ENCODE measurements around the gene DSC1. TPM values are rescaled to one million over a fixed set of nuclear protein-coding genes. Genes with fewer than 3 reads are reported as not detected.

DSC1 gene
- total RNA-seq, 1 experiment from 2014 or later, result not detected

GRCh38 chr18:31162419-31162793, 250 bp downstream of the DSC1 start:
- Histone ChIP-seq H3K9ac (ENCODE audit: low read length) (no peak overlapping the region), H3K36me3 (ENCODE audit: control insufficient read depth in 1 of 2, insufficient read depth in 2 of 2, low read length in 2 of 2) (no peaks in the 10 kb centered on the region), H3K9me3 (ENCODE audit: control insufficient read depth in 1 of 2, insufficient read depth in 1 of 2, low read depth in 1 of 2, low read length in 2 of 2) (no peaks in the 10 kb centered on the region), H3K4me1 (ENCODE audit: control insufficient read depth in 1 of 2, insufficient read depth in 2 of 2, low read length in 2 of 2) (peaks cover 0 to under 1% of the 10 kb centered on the region in 2 experiments; a peak in 1 of 4 replicates), H3K27ac (ENCODE audit: low read depth, low read length) (no peak overlapping the region), H3K27me3 (ENCODE audit: insufficient read depth, low read length) (no peaks in the 10 kb centered on the region), H4K20me1 (ENCODE audit: insufficient read depth) (no peaks in the 10 kb centered on the region), H2AFZ (ENCODE audit: low read depth, low read length, poor library complexity, severe bottlenecking) (peak overlapping the region; percentile 27), H3K9me2 (ENCODE audit: insufficient read depth) (no peaks in the 10 kb centered on the region), H3K4me2 (ENCODE audit: low read length) (no peak overlapping the region), H3K79me2 (ENCODE audit: insufficient read depth, low read length) (no peaks in the 10 kb centered on the region), H3K4me3 (replicated peaks in 1 of 2; ENCODE audit: low read depth in 1 of 2, low read length in 2 of 2) (no peak overlapping the region)
- no TSS peak for BruUV-seq (replicated peaks)
- ATAC-seq, result no peak
- TF ChIP-seq ZNF274 (IDR thresholded peaks at IDR 0.05; ENCODE audit: low read depth, low read length) (no peak), EZH2 (IDR thresholded peaks at IDR 0.05) (no peak), ELF1 (IDR thresholded peaks at IDR 0.05; ENCODE audit: borderline replicate concordance, low read depth) (no peak), RAD21 (IDR thresholded peaks at IDR 0.05; ENCODE audit: low read depth) (no peak), ZFX (IDR thresholded peaks at IDR 0.05) (no peak), POLR2AphosphoS5 (IDR thresholded peaks at IDR 0.05; ENCODE audit: low read depth, low read length) (no peak), CEBPB (IDR thresholded peaks at IDR 0.05; ENCODE audit: low read depth) (no peak), YY1 (IDR thresholded peaks at IDR 0.05; ENCODE audit: extremely low read depth, insufficient replicate concordance, low read depth, low read length) (no peak), EZH2phosphoT487 (IDR thresholded peaks at IDR 0.05; ENCODE audit: borderline replicate concordance) (no peak), SRF (IDR thresholded peaks at IDR 0.05; ENCODE audit: low read depth) (no peak), JUND (IDR thresholded peaks at IDR 0.05) (no peak), EGR1 (IDR thresholded peaks at IDR 0.05; ENCODE audit: low read depth) (no peak)
- TF ChIP-seq, protein P1, sequence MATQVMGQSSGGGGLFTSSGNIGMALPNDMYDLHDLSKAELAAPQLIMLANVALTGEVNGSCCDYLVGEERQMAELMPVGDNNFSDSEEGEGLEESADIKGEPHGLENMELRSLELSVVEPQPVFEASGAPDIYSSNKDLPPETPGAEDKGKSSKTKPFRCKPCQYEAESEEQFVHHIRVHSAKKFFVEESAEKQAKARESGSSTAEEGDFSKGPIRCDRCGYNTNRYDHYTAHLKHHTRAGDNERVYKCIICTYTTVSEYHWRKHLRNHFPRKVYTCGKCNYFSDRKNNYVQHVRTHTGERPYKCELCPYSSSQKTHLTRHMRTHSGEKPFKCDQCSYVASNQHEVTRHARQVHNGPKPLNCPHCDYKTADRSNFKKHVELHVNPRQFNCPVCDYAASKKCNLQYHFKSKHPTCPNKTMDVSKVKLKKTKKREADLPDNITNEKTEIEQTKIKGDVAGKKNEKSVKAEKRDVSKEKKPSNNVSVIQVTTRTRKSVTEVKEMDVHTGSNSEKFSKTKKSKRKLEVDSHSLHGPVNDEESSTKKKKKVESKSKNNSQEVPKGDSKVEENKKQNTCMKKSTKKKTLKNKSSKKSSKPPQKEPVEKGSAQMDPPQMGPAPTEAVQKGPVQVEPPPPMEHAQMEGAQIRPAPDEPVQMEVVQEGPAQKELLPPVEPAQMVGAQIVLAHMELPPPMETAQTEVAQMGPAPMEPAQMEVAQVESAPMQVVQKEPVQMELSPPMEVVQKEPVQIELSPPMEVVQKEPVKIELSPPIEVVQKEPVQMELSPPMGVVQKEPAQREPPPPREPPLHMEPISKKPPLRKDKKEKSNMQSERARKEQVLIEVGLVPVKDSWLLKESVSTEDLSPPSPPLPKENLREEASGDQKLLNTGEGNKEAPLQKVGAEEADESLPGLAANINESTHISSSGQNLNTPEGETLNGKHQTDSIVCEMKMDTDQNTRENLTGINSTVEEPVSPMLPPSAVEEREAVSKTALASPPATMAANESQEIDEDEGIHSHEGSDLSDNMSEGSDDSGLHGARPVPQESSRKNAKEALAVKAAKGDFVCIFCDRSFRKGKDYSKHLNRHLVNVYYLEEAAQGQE (IDR thresholded peaks at IDR 0.05; ENCODE audit: low read depth), result no peak
- TF ChIP-seq, protein P2, sequence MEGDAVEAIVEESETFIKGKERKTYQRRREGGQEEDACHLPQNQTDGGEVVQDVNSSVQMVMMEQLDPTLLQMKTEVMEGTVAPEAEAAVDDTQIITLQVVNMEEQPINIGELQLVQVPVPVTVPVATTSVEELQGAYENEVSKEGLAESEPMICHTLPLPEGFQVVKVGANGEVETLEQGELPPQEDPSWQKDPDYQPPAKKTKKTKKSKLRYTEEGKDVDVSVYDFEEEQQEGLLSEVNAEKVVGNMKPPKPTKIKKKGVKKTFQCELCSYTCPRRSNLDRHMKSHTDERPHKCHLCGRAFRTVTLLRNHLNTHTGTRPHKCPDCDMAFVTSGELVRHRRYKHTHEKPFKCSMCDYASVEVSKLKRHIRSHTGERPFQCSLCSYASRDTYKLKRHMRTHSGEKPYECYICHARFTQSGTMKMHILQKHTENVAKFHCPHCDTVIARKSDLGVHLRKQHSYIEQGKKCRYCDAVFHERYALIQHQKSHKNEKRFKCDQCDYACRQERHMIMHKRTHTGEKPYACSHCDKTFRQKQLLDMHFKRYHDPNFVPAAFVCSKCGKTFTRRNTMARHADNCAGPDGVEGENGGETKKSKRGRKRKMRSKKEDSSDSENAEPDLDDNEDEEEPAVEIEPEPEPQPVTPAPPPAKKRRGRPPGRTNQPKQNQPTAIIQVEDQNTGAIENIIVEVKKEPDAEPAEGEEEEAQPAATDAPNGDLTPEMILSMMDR (IDR thresholded peaks at IDR 0.05 in 2 of 3, conservative IDR thresholded peaks at IDR 0.05 in 1 of 3; ENCODE audit: borderline replicate concordance in 1 of 3, insufficient read depth in 1 of 3, low read depth in 2 of 3, low read length in 2 of 3), result no peak
- RAD21 ChIA-PET (ENCODE audit: low non-redundant PET in 1 of 2, low total read pairs in 2 of 2, uncharacterized antibody in 2 of 2, unreplicated experiment in 2 of 2), result no interaction called here
- DNase-seq (ENCODE audit: low read depth, low spot score), result no peak
- intact Hi-C loops (cut with micrococcal nuclease), result no loop called here
- CTCF ChIA-PET, result no interaction called here
- POLR2A ChIA-PET, result no interaction called here

Measured in HCT116 (cell line).